ENCODE measurements around the gene TJP1. TPM values are rescaled to one million over a fixed set of nuclear protein-coding genes. Genes with fewer than 3 reads are reported as not detected.

TJP1 gene
- total and polyA plus RNA-seq, 9 of the 15 experiments (the other 6 are each of a cell fraction or from before 2014, with no cell fraction given) = 9.1 to 39.3 (median 28.0) TPM

DNA sequence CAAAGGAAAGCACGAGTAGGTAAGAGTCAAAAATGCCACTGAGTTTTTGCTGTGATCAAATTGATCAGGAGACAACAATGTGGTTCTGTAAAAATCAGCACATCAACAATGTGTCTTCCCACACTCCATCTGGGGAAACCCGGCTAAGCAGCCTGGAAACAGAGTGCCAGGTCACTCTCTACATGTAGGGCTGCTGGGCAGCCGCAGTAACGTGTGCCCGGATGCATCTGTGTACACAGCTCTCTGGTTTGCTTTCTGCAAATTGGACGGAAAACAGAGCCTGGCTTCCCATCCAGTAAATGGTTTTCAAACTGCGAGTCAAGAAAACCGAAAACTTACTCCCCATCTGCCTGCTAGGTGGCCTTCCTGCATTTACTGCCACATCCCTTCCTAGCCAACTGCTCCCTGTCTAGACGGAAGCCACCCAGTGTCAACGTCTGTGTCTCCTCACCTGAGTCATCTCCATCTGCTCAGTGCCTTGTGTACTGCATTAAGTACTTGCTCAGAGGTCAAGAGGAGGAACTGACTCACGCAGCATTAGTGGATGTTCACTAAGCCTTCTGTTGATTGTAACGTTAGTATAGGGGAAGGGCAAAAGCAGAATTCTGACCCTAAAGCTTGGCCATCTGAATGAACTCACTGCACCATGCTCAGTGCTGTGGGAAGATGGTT is 124.1 kb downstream of the TJP1 start:
- H3K9me3 ChIP-seq (replicated peaks; ENCODE audit: control insufficient read depth, insufficient read depth, low read depth, low read length) = no peaks in the 10 kb centered on the region
- in situ Hi-C loops (cut with MboI) (loop anchor here (10.0 kb wide), 1 partner anchor 227 kb away; no protein-coding TSS in a partner anchor), intact Hi-C loops (cut with micrococcal nuclease) (no loop called here)
- WGBS (ENCODE audit: insufficient coverage, low coverage, missing lambda C conversion rate) = 62% methylated on average over 12 of the region's 12 CpGs
- TF ChIP-seq POLR2AphosphoS2 (IDR thresholded peaks at IDR 0.05; ENCODE audit: low read length) (0 out of 2 replicates have a peak, but pooled peaks have one; percentile 39), POLR2A (conservative IDR thresholded peaks at IDR 0.05) (peak; percentile 33), RB1 (IDR thresholded peaks at IDR 0.05; ENCODE audit: low read depth) (no peak), ZNF212 (CRISPR knock-in tag; IDR thresholded peaks at IDR 0.05) (no peak), SUPT5H (IDR thresholded peaks at IDR 0.05) (0 out of 2 replicates have a peak, but pooled peaks have one; percentile 37)
- H3K4me2 ChIP-seq (ENCODE audit: insufficient read depth, low read length) = no peak overlapping the region
- peaks cover 32% of the 10 kb centered on the region; the same call in 2 of the 3 replicates for H3K36me3 ChIP-seq (ENCODE audit: control insufficient read depth, insufficient read depth, low read length)
- no peak overlapping the region for H3K27ac ChIP-seq (ENCODE audit: extremely low read depth, low read depth, low read length)
- H3K4me3 ChIP-seq = no peak overlapping the region
- BruUV-seq (replicated peaks) = no TSS peak
- ChIA-PET CTCF (ENCODE audit: low intra/inter-chr PET ratio) (no interaction called here), POLR2A (no interaction called here)
- no peak overlapping the region for H3K9ac ChIP-seq (ENCODE audit: insufficient read depth in 1 of 2, low read depth in 2 of 2, low read length in 2 of 2)
- FAIRE-seq (no peak), DNase-seq (ENCODE audit: extremely low read depth in 1 of 4, low spot score in 3 of 4) (no peak), ATAC-seq (peak; percentile 29; the same call in 2 of the 3 replicates)
- H3K79me2 ChIP-seq (ENCODE audit: control insufficient read depth, insufficient read depth, low read length) = no peaks in the 10 kb centered on the region
- no peaks in the 10 kb centered on the region for H3K4me1 ChIP-seq (replicated peaks in 1 of 2; ENCODE audit: control insufficient read depth in 2 of 2, insufficient read depth in 2 of 2, low read length in 2 of 2)
- H3K9me1 ChIP-seq (ENCODE audit: control insufficient read depth, insufficient read depth, low read length) = peaks cover 4% of the 10 kb centered on the region
- H2AFZ ChIP-seq (ENCODE audit: low read depth, low read length) = no peak overlapping the region
- H3K27me3 ChIP-seq (ENCODE audit: control insufficient read depth in 2 of 2, insufficient read depth in 2 of 2, low read length in 2 of 2) = no peaks in the 10 kb centered on the region
- H4K20me1 ChIP-seq (replicated peaks; ENCODE audit: control insufficient read depth, insufficient read depth, low read length) = no peaks in the 10 kb centered on the region
